HEK293 (cell line): Measurements from ENCODE around the gene YBX3.

Experiments used
- CTCF ChIP-seq: fragments of 450-650 bp; formaldehyde crosslinking; IDR thresholded peaks from 2 replicates; pipeline ENCODE4 v1.5.1; 2016; ENCODE audit warnings: missing biosample characterization, missing genetic modification characterization
- KLF9 ChIP-seq: fragments of 450-650 bp; formaldehyde crosslinking; IDR thresholded peaks from 2 replicates; pipeline ENCODE4 v1.5.1; 2016; ENCODE audit warnings: missing biosample characterization, missing genetic modification characterization, low read depth
- REST ChIP-seq: fragments of 450-650 bp; formaldehyde crosslinking; IDR thresholded peaks from 2 replicates; pipeline ENCODE4 v1.5.1; 2016; ENCODE audit warnings: missing biosample characterization, missing genetic modification characterization
- SP3 ChIP-seq: fragments of 450-650 bp; formaldehyde crosslinking; IDR thresholded peaks from 2 replicates; pipeline ENCODE4 v1.5.1; 2016; ENCODE audit warnings: missing biosample characterization, missing genetic modification characterization
- TCF7L2 ChIP-seq: IDR thresholded peaks from 2 replicates; pipeline ENCODE4 v1.6.1; 2011; ENCODE audit warnings: low read depth, mild to moderate bottlenecking, inconsistent platforms, low read length, moderate library complexity, borderline replicate concordance
- ZBTB11 ChIP-seq: fragments of 450-650 bp; formaldehyde crosslinking; conservative IDR thresholded peaks from 2 replicates; pipeline ENCODE4 v1.5.1; 2016; ENCODE audit warnings: low read depth, missing biosample characterization, missing genetic modification characterization
- ZNF280D ChIP-seq: fragments of 450-650 bp; formaldehyde crosslinking; IDR thresholded peaks from 2 replicates; pipeline ENCODE4 v1.5.1; 2016; ENCODE audit warnings: missing biosample characterization, missing genetic modification characterization
- ZNF292 ChIP-seq: fragments of 450-650 bp; formaldehyde crosslinking; IDR thresholded peaks from 2 replicates; pipeline ENCODE4 v1.5.1; 2016; ENCODE audit warnings: low read depth, missing biosample characterization, missing genetic modification characterization, borderline replicate concordance
- ZNF350 ChIP-seq: fragments of 450-650 bp; formaldehyde crosslinking; IDR thresholded peaks from 2 replicates; pipeline ENCODE4 v1.5.0; 2017; ENCODE audit warnings: missing biosample characterization, mild to moderate bottlenecking, missing genetic modification characterization
- ZNF561 ChIP-seq: fragments of 450-650 bp; IDR thresholded peaks from 2 replicates; pipeline ENCODE4 v1.5.1; 2018; ENCODE audit warnings: missing biosample characterization, missing genetic modification characterization, borderline replicate concordance
- ZNF654 ChIP-seq: fragments of 450-650 bp; formaldehyde crosslinking; IDR thresholded peaks from 2 replicates; pipeline ENCODE4 v1.5.1; 2016; ENCODE audit warnings: low read depth, missing biosample characterization, missing genetic modification characterization
- ZNF660 ChIP-seq: fragments of 450-650 bp; IDR thresholded peaks from 2 replicates; pipeline ENCODE4 v1.5.1; 2018; ENCODE audit warnings: missing biosample characterization, mild to moderate bottlenecking, missing genetic modification characterization

GRCh38 chr12:10759657-10760056, 36.5 kb upstream of the YBX3 start:
- TF ChIP-seq CTCF (tag by site-specific recombination): no peak
- TF ChIP-seq ZNF350 (tag by site-specific recombination): no peak
- TF ChIP-seq ZNF654 (tag by site-specific recombination): no peak
- no peak for TF ChIP-seq SP3 (tag by site-specific recombination)
- no peak for TF ChIP-seq REST
- no peak for TF ChIP-seq ZNF660
- TF ChIP-seq TCF7L2: no peak
- no peak for TF ChIP-seq KLF9 (tag by site-specific recombination)
- no peak for TF ChIP-seq ZNF561
- no peak for TF ChIP-seq ZNF292 (tag by site-specific recombination)
- no peak for TF ChIP-seq ZNF280D (tag by site-specific recombination)
- no peak for TF ChIP-seq ZBTB11 (tag by site-specific recombination)
